Keratinocyte (primary cell): ENCODE data around the gene RFTN1. TPM values are rescaled to one million over a fixed set of nuclear protein-coding genes. Genes with fewer than 3 reads are reported as not detected.
A peak's percentile ranks its signal among the peaks of the same experiment; 100 is the strongest.

ENCODE experiments used
- DNase-seq: peaks from one replicate; pipeline ENCODE4 v3.0.0-alpha.2; 2011; ENCODE audit warnings: low read depth, missing footprints, low spot score
- FAIRE-seq: peaks from 2 replicates; lab custom pipeline; 2011; peaks lifted over from hg19 to GRCh38; lab: Jason Lieb, UNC
- H2AFZ ChIP-seq: 2 replicates; pipeline ENCODE4 v1.6.0; 2012; ENCODE audit warnings: low read length, control low read depth, inconsistent platforms; ENCODE audit not compliant: control insufficient read depth
- H3K27ac ChIP-seq: 2 replicates; pipeline ENCODE4 v1.5.1; 2011; ENCODE audit warnings: low read length; ENCODE audit not compliant: control insufficient read depth, insufficient read depth
- H3K27me3 ChIP-seq: 3 replicates; pipeline ENCODE4 v1.6.0; 2011; ENCODE audit warnings: low read length; ENCODE audit not compliant: control insufficient read depth, insufficient read depth; ENCODE audit errors: extremely low read depth
- H3K36me3 ChIP-seq, 2 experiments: 2 replicates in 1 of 2; 3 replicates in 1 of 2; pipeline ENCODE4 v1.5.1; 2011; ENCODE audit warnings: low read length in 2 of 2, mild to moderate bottlenecking in 1 of 2; ENCODE audit not compliant: control insufficient read depth in 2 of 2, insufficient read depth in 2 of 2; ENCODE audit errors: extremely low read depth in 1 of 2
- H3K4me1 ChIP-seq: 3 replicates; pipeline ENCODE4 v1.5.1; 2011; ENCODE audit warnings: low read length; ENCODE audit not compliant: control insufficient read depth, insufficient read depth; ENCODE audit errors: extremely low read depth
- H3K4me2 ChIP-seq: 3 replicates; pipeline ENCODE4 v1.6.0; 2011; ENCODE audit warnings: low read depth, low read length; ENCODE audit not compliant: control insufficient read depth, insufficient read depth; ENCODE audit errors: extremely low read depth
- H3K4me3 ChIP-seq, 3 experiments: fragments of 200-600 bp in 1 of 3; sonication (generic) in 1 of 3; 2 replicates in 2 of 3; 3 replicates in 1 of 3; pipeline ENCODE4 v1.5.1; 2011 to 2016; ENCODE audit warnings: low read length in 3 of 3, mild to moderate bottlenecking in 3 of 3, control low read depth in 2 of 3, inconsistent platforms in 1 of 3, low read depth in 1 of 3, mixed read lengths in 1 of 3, mixed run types in 1 of 3, moderate library complexity in 1 of 3; ENCODE audit not compliant: control insufficient read depth in 2 of 3, insufficient read depth in 2 of 3; ENCODE audit errors: extremely low read depth in 1 of 3
- H3K79me2 ChIP-seq: 2 replicates; pipeline ENCODE4 v1.6.0; 2012; ENCODE audit warnings: low read length; ENCODE audit not compliant: control insufficient read depth, insufficient read depth
- H3K9ac ChIP-seq: 3 replicates; pipeline ENCODE4 v1.6.0; 2011; ENCODE audit warnings: low read length; ENCODE audit not compliant: control insufficient read depth, insufficient read depth; ENCODE audit errors: extremely low read depth
- H3K9me1 ChIP-seq: 3 replicates; pipeline ENCODE4 v1.6.0; 2011; ENCODE audit warnings: low read length; ENCODE audit not compliant: control insufficient read depth, insufficient read depth; ENCODE audit errors: extremely low read depth
- H3K9me3 ChIP-seq: 2 replicates; pipeline ENCODE4 v1.5.1; 2012; ENCODE audit warnings: low read depth, low read length; ENCODE audit not compliant: control insufficient read depth
- H4K20me1 ChIP-seq: 3 replicates; pipeline ENCODE4 v1.6.0; 2011; ENCODE audit warnings: low read length; ENCODE audit not compliant: control insufficient read depth, insufficient read depth; ENCODE audit errors: extremely low read depth
- CTCF ChIP-seq, 3 experiments: IDR thresholded peaks in 1 of 3; conservative IDR thresholded peaks in 1 of 3; optimal IDR thresholded peaks in 1 of 3; 2 replicates in 2 of 3; 3 replicates in 1 of 3; pipeline versions ENCODE3 to v1.5.1; 2011; ENCODE audit warnings: low read length in 3 of 3, mild to moderate bottlenecking in 3 of 3, moderate library complexity in 2 of 3, control low read depth in 1 of 3, inconsistent platforms in 1 of 3; ENCODE audit not compliant: insufficient read depth in 2 of 3; ENCODE audit errors: extremely low read depth in 1 of 3
- EZH2 ChIP-seq: IDR thresholded peaks from one replicate; pipeline ENCODE4 v1.6.1; 2012; ENCODE audit warnings: inconsistent platforms, mild to moderate bottlenecking, low read length, moderate library complexity
- dilution Hi-C: fragments of 300-500 bp; cut with MboI; formaldehyde crosslinking; loops from one replicate; pipeline ENCODE4 v1.7.0; 2020; ENCODE audit warnings: low sequenced_read_pairs; ENCODE audit not compliant: extremely low pct_ligation_motif_present
- polyA plus RNA-seq, 5 experiments: library from polyadenylated mRNA; depleted of rRNA in 3 of 5; stranded (reverse) in 3 of 5; stranded (forward) in 1 of 5; unstranded in 1 of 5; fragments of >200 nt; gene quantifications; 1 replicate in 1 of 5; 2 replicates in 3 of 5; 3 replicates in 1 of 5; pipeline versions ENCODE4 v1.2.1 to v1.2.3, GENCODE V29; 2011 to 2012; ENCODE audit warnings: missing spikeins in 2 of 5, low read depth in 1 of 5, low replicate concordance in 1 of 5

The RFTN1 gene
- polyA plus RNA-seq, 1 donor (not counting 4 experiments of a cell fraction or from before 2014, with no cell fraction given): 18.0 TPM

- Histone ChIP-seq H3K9ac (no peak overlapping the region), H3K27ac (no peak overlapping the region), H2AFZ (no peak overlapping the region), H3K4me1 (no peaks in the 10 kb centered on the region), H3K27me3 (no peaks in the 10 kb centered on the region), H3K9me3 (no peaks in the 10 kb centered on the region), H3K4me2 (no peak overlapping the region), H3K4me3 (no peak overlapping the region), H4K20me1 (no peaks in the 10 kb centered on the region), H3K9me1 (no peaks in the 10 kb centered on the region), H3K36me3 (peaks cover 12 to 23% of the 10 kb centered on the region in 2 experiments), H3K79me2 (no peaks in the 10 kb centered on the region)
- FAIRE-seq (no peak), DNase-seq (no peak)
- TF ChIP-seq CTCF (optimal IDR thresholded peaks at IDR 0.05 in 1 of 3, IDR thresholded peaks at IDR 0.05 in 1 of 3, conservative IDR thresholded peaks at IDR 0.05 in 1 of 3; ENCODE audit: extremely low read depth in 1 of 3, insufficient read depth in 2 of 3, low read length in 3 of 3) (peak; percentile 32 to 63 (median 39)), EZH2 (no peak)
- dilution Hi-C loops: no loop called here
Measured at GRCh38 chr3:16319307-16319706, 194.2 kb downstream of the RFTN1 start.

GRCh38 chr3:16318176-16318575, 195.3 kb downstream of the RFTN1 start:
- Histone ChIP-seq H4K20me1 (no peaks in the 10 kb centered on the region), H3K9me1 (no peaks in the 10 kb centered on the region), H3K4me1 (no peaks in the 10 kb centered on the region), H3K9ac (no peak overlapping the region), H3K27ac (no peak overlapping the region), H3K36me3 (peaks cover 15 to 23% of the 10 kb centered on the region in 2 experiments), H2AFZ (no peak overlapping the region), H3K4me3 (no peak overlapping the region), H3K27me3 (no peaks in the 10 kb centered on the region), H3K9me3 (no peaks in the 10 kb centered on the region), H3K79me2 (no peaks in the 10 kb centered on the region), H3K4me2 (no peak overlapping the region)
- dilution Hi-C loops: no loop called here
- DNase-seq (no peak), FAIRE-seq (no peak)
- TF ChIP-seq EZH2: no peak
- TF ChIP-seq CTCF (optimal IDR thresholded peaks at IDR 0.05 in 1 of 3, IDR thresholded peaks at IDR 0.05 in 1 of 3, conservative IDR thresholded peaks at IDR 0.05 in 1 of 3; ENCODE audit: extremely low read depth in 1 of 3, insufficient read depth in 2 of 3, low read length in 3 of 3): no peak
